Heart left ventricle (tissue), 16 donors: ENCODE data around the gene UMODL1. TPM values are rescaled to one million over a fixed set of nuclear protein-coding genes. Genes with fewer than 3 reads are reported as not detected.
A peak's percentile ranks its signal among the peaks of the same experiment; 100 is the strongest.

Experiments used
- ATAC-seq, 4 donors: fragments of 200-7000 bp; cut with Tn5 transposase; one replicate each; pipeline ENCODE4 v1.9.1; 2020 to 2022; ENCODE audit warnings: moderate library complexity in 4 of 4, mild to moderate bottlenecking in 3 of 4, moderate number of reproducible peaks in 1 of 4
- DNase-seq, 5 donors: peaks; one replicate each; pipeline ENCODE4 v3.0.0-alpha.2; 2020
- H3K27ac ChIP-seq, 12 donors: fragments of 200-600 bp; sonication (generic) in 4 of 12; one replicate each; pipeline versions ENCODE4 v1.5.0 to v1.8.0; 2016 to 2022; ENCODE audit warnings: mild to moderate bottlenecking in 2 of 12
- H3K27me3 ChIP-seq, 9 donors: fragments of 200-600 bp; sonication (generic) in 2 of 9; one replicate each; pipeline versions ENCODE4 v1.5.1 to v1.8.0; 2016 to 2022; ENCODE audit warnings: mild to moderate bottlenecking in 3 of 9
- H3K36me3 ChIP-seq, 9 donors: fragments of 200-600 bp; sonication (generic) in 2 of 9; one replicate each; pipeline versions ENCODE4 v1.5.0 to v1.8.0; 2018 to 2022; ENCODE audit warnings: mild to moderate bottlenecking in 2 of 9
- H3K4me1 ChIP-seq, 12 donors: fragments of 200-600 bp; sonication (generic) in 4 of 12; one replicate each; pipeline versions ENCODE4 v1.5.0 to v1.8.0; 2016 to 2022; ENCODE audit warnings: mild to moderate bottlenecking in 3 of 12
- H3K4me3 ChIP-seq, 12 donors: fragments of 200-600 bp; sonication (generic) in 4 of 12; one replicate each; pipeline versions ENCODE4 v1.5.0 to v1.8.0; 2017 to 2022; ENCODE audit warnings: mild to moderate bottlenecking in 9 of 12, moderate library complexity in 4 of 12
- H3K9me3 ChIP-seq, 12 donors: fragments of 200-600 bp; sonication (generic) in 4 of 12; one replicate each; pipeline versions ENCODE4 v1.5.0 to v1.8.0; 2016 to 2022; ENCODE audit warnings: mild to moderate bottlenecking in 1 of 12
- POLR2A ChIP-seq, 2 donors: fragments of 450-650 bp; IDR thresholded peaks; one replicate each; pipeline ENCODE4 v1.6.1; 2017; ENCODE audit warnings: antibody characterized with exemption in 2 of 2, mild to moderate bottlenecking in 2 of 2, moderate library complexity in 2 of 2
- WGBS, 4 donors: extraction: QIAGEN DNeasy Blood & Tissue Kit in 2 of 4; methylation state at CpG; one replicate each; pipeline versions ENCODE4 v1.1.5 to v1.1.7; 2013 to 2018; 5-methylcytosine and 5-hydroxymethylcytosine counted together
- intact Hi-C, 10 donors: fragments of 100-400 bp; cut with DNase I; formaldehyde crosslinking; loops; one replicate each; pipeline versions ENCODE4 v1.11.1 to v1.14.2; 2022
- polyA plus RNA-seq, 2 donors: library from polyadenylated mRNA; stranded (reverse); fragments of 200-250 nt; gene quantifications; one replicate each; pipeline ENCODE4 v1.2.3, GENCODE V29; 2013
- total RNA-seq, 9 donors: library from RNA; depleted of rRNA in 2 of 9; stranded (reverse); fragments of >200 nt in 2 of 9; fragmentation: NEBNext Ultra II Directional in 3 of 9; extraction: Animal tissue kit (Norgen Biotek cat#: 25700) in 3 of 9; gene quantifications; one replicate each; pipeline versions ENCODE4 v1.1.0 to v1.2.4, GENCODE V29; 2016 to 2023
- TF ChIP-seq, protein P1 (sequence below), 12 donors: fragments of 200-600 bp; sonication (generic) in 4 of 12; IDR thresholded peaks; one replicate each; pipeline versions ENCODE4 v1.5.0 to v1.8.0; 2018 to 2022; ENCODE audit warnings: antibody characterized with exemption in 12 of 12, mild to moderate bottlenecking in 5 of 12
- donor health status: ischemic (EF 13 %, LVEDD 7.1; RV severe dilation, severe dysfunction).
- donor health status: healthy with polysubstance abuse.
- donor health status: DM: no; HTN: yes; CAD: no.
- donor health status: DM: no; HTN: no; CAD: no.
- donor health status: ischemic (EF 25% LVEDD 6.9; RV normal size, moderate dysfunction).
- donor health status: ischemic (EF 25% LVEDD 5.7; RV mildly dilated, moderate dysfunction).
- donor health status: healthy.
- donor health status: DM: yes; HTN: yes; CAD: no.
- donor health status: ischemic (EF 35%, LVEDD 5.7; RV mildly dilated, moderate dysfunction).
- donor health status: nonischemic (EF 11% LVEDD 7.7; RV severe dilation, severe dysfunction).
- donor health status: DM: yes; HTN: yes; CAD: no.
- donor health status: PGD.
- donor health status: ischemic (EF 29% LVEDD 5.4; RV normal size, mild dysfunction).
- donor health status: nonischemic (EF 23%, LVEDD 6.1; RV moderate dilation, normal function).

Gene UMODL1
- total and polyA plus RNA-seq, 11 donors = 0.07 to 0.19 TPM; not detected in 9

- no peak for DNase-seq
- no peaks in the 10 kb centered on the region for H3K9me3 ChIP-seq
Measured at GRCh38 chr21:42039470-42039901, 31.6 kb upstream of the UMODL1 start.

GRCh38 chr21:42039911-42040351 is 31.2 kb upstream of the UMODL1 start:
- intact Hi-C loops = loop anchor here in 1 of 10 donors (10.0 kb wide), 1 partner anchor 65 kb away; no protein-coding TSS in a partner anchor
- H3K27ac ChIP-seq = peak overlapping the region in 6 of 12 donors; percentile 13 to 61 (median 34)
- no peaks in the 10 kb centered on the region for H3K9me3 ChIP-seq
- H3K27me3 ChIP-seq = no peaks in the 10 kb centered on the region
- DNase-seq (peak in 2 of 5 donors; percentile 52 to 65), ATAC-seq (peak in 3 of 4 donors; percentile 38 to 73 (median 64))
- WGBS, 4 donors = 19 to 50% (median 44%) methylated on average over 8 to 12 of the region's 12 CpGs
- H3K4me1 ChIP-seq = peaks cover 0 to 18% (median 2%) of the 10 kb centered on the region in 12 donors
- TF ChIP-seq, protein P1, sequence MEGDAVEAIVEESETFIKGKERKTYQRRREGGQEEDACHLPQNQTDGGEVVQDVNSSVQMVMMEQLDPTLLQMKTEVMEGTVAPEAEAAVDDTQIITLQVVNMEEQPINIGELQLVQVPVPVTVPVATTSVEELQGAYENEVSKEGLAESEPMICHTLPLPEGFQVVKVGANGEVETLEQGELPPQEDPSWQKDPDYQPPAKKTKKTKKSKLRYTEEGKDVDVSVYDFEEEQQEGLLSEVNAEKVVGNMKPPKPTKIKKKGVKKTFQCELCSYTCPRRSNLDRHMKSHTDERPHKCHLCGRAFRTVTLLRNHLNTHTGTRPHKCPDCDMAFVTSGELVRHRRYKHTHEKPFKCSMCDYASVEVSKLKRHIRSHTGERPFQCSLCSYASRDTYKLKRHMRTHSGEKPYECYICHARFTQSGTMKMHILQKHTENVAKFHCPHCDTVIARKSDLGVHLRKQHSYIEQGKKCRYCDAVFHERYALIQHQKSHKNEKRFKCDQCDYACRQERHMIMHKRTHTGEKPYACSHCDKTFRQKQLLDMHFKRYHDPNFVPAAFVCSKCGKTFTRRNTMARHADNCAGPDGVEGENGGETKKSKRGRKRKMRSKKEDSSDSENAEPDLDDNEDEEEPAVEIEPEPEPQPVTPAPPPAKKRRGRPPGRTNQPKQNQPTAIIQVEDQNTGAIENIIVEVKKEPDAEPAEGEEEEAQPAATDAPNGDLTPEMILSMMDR (IDR thresholded peaks at IDR 0.05) = no peak
- no peak for TF ChIP-seq POLR2A (IDR thresholded peaks at IDR 0.05)
- no peaks in the 10 kb centered on the region for H3K36me3 ChIP-seq
- H3K4me3 ChIP-seq = no peak overlapping the region

More at GRCh38 chr21:42039470-42039901, 31.6 kb upstream of the UMODL1 start:
- H3K4me3 ChIP-seq = no peak overlapping the region
- ATAC-seq = peak in 3 of 4 donors; percentile 24 to 69 (median 48)
- 49 to 67% (median 58%) methylated on average over 5 of the region's 5 CpGs for WGBS, 4 donors
- H3K27me3 ChIP-seq = no peaks in the 10 kb centered on the region
- no peak for TF ChIP-seq POLR2A (IDR thresholded peaks at IDR 0.05)
- TF ChIP-seq, protein P1 (IDR thresholded peaks at IDR 0.05) = no peak
- intact Hi-C loops = no loop called here
- H3K36me3 ChIP-seq = no peaks in the 10 kb centered on the region
- H3K4me1 ChIP-seq = peaks cover 0 to 18% (median 2%) of the 10 kb centered on the region in 12 donors
- peak overlapping the region in 5 of 12 donors; percentile 13 to 61 (median 30) for H3K27ac ChIP-seq

- 80 to 82% (median 81%) methylated on average over 18 of the region's 18 CpGs for WGBS, 4 donors
- Histone ChIP-seq H3K36me3 (no peaks in the 10 kb centered on the region), H3K9me3 (no peaks in the 10 kb centered on the region), H3K4me3 (no peak overlapping the region), H3K4me1 (peaks cover 0 to 18% (median 2%) of the 10 kb centered on the region in 12 donors), H3K27ac (peak overlapping the region in 6 of 12 donors; percentile 19 to 61 (median 34)), H3K27me3 (no peaks in the 10 kb centered on the region)
- peak in 2 of 5 donors; percentile 46 to 59 for DNase-seq
- TF ChIP-seq, protein P1 (IDR thresholded peaks at IDR 0.05) = no peak
- TF ChIP-seq POLR2A (IDR thresholded peaks at IDR 0.05) = no peak
- intact Hi-C loops = loop anchor here in 1 of 10 donors (10.0 kb wide), 1 partner anchor 64 kb away; no protein-coding TSS in a partner anchor
- ATAC-seq = peak in 3 of 4 donors; percentile 58 to 89 (median 75)
Measured at GRCh38 chr21:42040411-42041180, 30.5 kb upstream of the UMODL1 start.

GRCh38 chr21:42041246-42041645 is 29.9 kb upstream of the UMODL1 start:
- Histone ChIP-seq H3K36me3 (no peaks in the 10 kb centered on the region), H3K9me3 (no peaks in the 10 kb centered on the region), H3K27ac (no peak overlapping the region), H3K4me1 (peaks cover 0 to 18% (median 2%) of the 10 kb centered on the region in 12 donors), H3K4me3 (no peak overlapping the region), H3K27me3 (no peaks in the 10 kb centered on the region)
- intact Hi-C loops = loop anchor here in 1 of 10 donors (10.0 kb wide), 1 partner anchor 64 kb away; no protein-coding TSS in a partner anchor
- WGBS, 4 donors = 89 to 97% (median 94%) methylated on average over 7 of the region's 7 CpGs
- no peak for ATAC-seq
- TF ChIP-seq, protein P1 (IDR thresholded peaks at IDR 0.05) = no peak
- TF ChIP-seq POLR2A (IDR thresholded peaks at IDR 0.05) = no peak
- DNase-seq = no peak
